Adrenal gland (tissue), 12 donors: Measurements from ENCODE around the gene KIF6. TPM values are rescaled to one million over a fixed set of nuclear protein-coding genes. Genes with fewer than 3 reads are reported as not detected.

ENCODE experiments used
- DNase-seq, 7 donors: peaks; one replicate each; pipeline ENCODE4 v3.0.0-alpha.2; 2019 to 2020
- H3K27ac ChIP-seq, 5 donors: fragments of 200-600 bp; sonication (generic) in 4 of 5; 1 replicate in 3 of 5; 2 replicates in 2 of 5; pipeline versions ENCODE4 v1.5.1 to v1.8.0; 2016 to 2020; ENCODE audit warnings: mild to moderate bottlenecking in 1 of 5
- H3K27me3 ChIP-seq: fragments of 200-600 bp; 2 replicates; pipeline ENCODE4 v1.8.0; 2021
- H3K36me3 ChIP-seq, 2 donors: fragments of 200-600 bp; replicated peaks in 1 of 2; 1 replicate in 1 of 2; 2 replicates in 1 of 2; pipeline versions ENCODE4 v1.5.1 to v1.8.0; 2018 to 2022
- H3K4me1 ChIP-seq, 2 donors: fragments of 200-600 bp; replicated peaks in 1 of 2; 1 replicate in 1 of 2; 2 replicates in 1 of 2; pipeline versions ENCODE4 v1.5.1 to v1.8.0; 2018 to 2021
- H3K4me3 ChIP-seq, 4 donors: fragments of 200-600 bp; sonication (generic) in 3 of 4; one replicate each; pipeline ENCODE4 v1.5.1; 2016 to 2018
- H3K9me3 ChIP-seq, 3 donors: fragments of 200-600 bp; sonication (generic) in 1 of 3; replicated peaks in 1 of 3; 1 replicate in 2 of 3; 2 replicates in 1 of 3; pipeline versions ENCODE4 v1.5.1 to v1.8.0; 2016 to 2021
- POLR2A ChIP-seq, 2 donors: fragments of 450-650 bp; IDR thresholded peaks; one replicate each; pipeline ENCODE4 v1.6.1; 2017; ENCODE audit warnings: antibody characterized with exemption in 2 of 2, mild to moderate bottlenecking in 2 of 2, moderate library complexity in 1 of 2
- WGBS, 4 donors: extraction: QIAGEN DNeasy Blood & Tissue Kit in 2 of 4; methylation state at CpG; one replicate each; pipeline versions ENCODE4 v1.1.5 to v1.1.7; 2013 to 2017; 5-methylcytosine and 5-hydroxymethylcytosine counted together
- intact Hi-C, 2 donors: fragments of 100-400 bp; cut with DNase I; formaldehyde crosslinking; loops; one replicate each; pipeline versions ENCODE4 v1.14.1 to v1.15.0; 2022 to 2023
- polyA plus RNA-seq, 3 donors: library from polyadenylated mRNA; stranded (reverse); fragments of 200-250 nt in 2 of 3; fragments of 350-450 nt in 1 of 3; fragmentation: Illumina TruSeq in 1 of 3; extraction: RNeasy Lipid Tissue Mini Kit (QIAGEN cat#74804) in 1 of 3; gene quantifications; one replicate each; pipeline ENCODE4 v1.2.3, GENCODE V29; 2013 to 2014
- total RNA-seq, 9 donors: library from RNA; depleted of rRNA in 4 of 9; stranded (reverse); fragments of >200 nt in 4 of 9; fragments of 120-200 nt in 1 of 9; fragmentation: NEBNext Ultra II Directional in 1 of 9; extraction: Animal tissue kit (Norgen Biotek cat#: 25700) in 1 of 9; gene quantifications; one replicate each; pipeline versions ENCODE4 v1.1.0 to v1.2.4, GENCODE V29; 2013 to 2023
- TF ChIP-seq, protein P1 (sequence below), 6 experiments: fragments of 450-650 bp in 4 of 6; fragments of 200-600 bp in 2 of 6; sonication (generic) in 1 of 6; IDR thresholded peaks; 1 replicate in 5 of 6; 2 replicates in 1 of 6; pipeline versions ENCODE4 v1.5.1 to v1.8.0; 2016 to 2021; ENCODE audit warnings: antibody characterized with exemption in 6 of 6, mild to moderate bottlenecking in 2 of 6, moderate library complexity in 1 of 6
- donor health status: healthy with polysubstance abuse.
- donor health status: Bipolar disorder and iron deficiency.
- donor health status: DM: yes; HTN: yes; CAD: no.
- donor health status: DM: no; HTN: no; CAD: no.
- donor health status: DM: no; HTN: no; CAD: no.
- donor health status: DM: yes; HTN: yes; CAD: no.

The KIF6 gene
- total and polyA plus RNA-seq, 12 donors, result 0.52 to 4.2 (median 0.73) TPM

DNA sequence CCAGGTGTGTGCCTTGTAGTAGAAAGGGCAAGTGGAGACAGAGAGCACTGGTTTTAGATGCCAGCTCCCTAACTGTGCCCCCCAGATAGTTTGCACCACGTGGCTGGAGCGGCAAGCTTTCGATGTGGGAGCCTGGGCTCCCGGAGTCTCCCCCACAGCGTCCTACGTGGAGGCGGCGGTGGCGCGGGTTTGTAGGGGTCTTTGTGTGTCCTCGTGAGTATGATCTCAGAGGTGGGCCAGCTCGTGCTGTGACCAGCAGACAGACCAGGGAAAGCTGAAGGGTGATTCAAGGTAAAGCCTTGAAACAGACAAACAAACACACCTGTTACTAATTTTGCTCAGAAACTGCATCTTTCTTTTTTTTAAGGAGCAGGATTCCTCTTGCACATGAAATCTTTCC lies 397.1 kb downstream of the KIF6 start:
- no peak overlapping the region for H3K27ac ChIP-seq
- no peaks in the 10 kb centered on the region for H3K27me3 ChIP-seq
- H3K36me3 ChIP-seq, result no peaks in the 10 kb centered on the region
- H3K9me3 ChIP-seq, result no peaks in the 10 kb centered on the region
- intact Hi-C loops, result no loop called here
- no peak overlapping the region for H3K4me3 ChIP-seq
- no peaks in the 10 kb centered on the region for H3K4me1 ChIP-seq
- DNase-seq, result no peak
- 88 to 95% (median 93%) methylated on average over 9 to 12 of the region's 12 CpGs for WGBS, 4 donors
- TF ChIP-seq, protein P1, sequence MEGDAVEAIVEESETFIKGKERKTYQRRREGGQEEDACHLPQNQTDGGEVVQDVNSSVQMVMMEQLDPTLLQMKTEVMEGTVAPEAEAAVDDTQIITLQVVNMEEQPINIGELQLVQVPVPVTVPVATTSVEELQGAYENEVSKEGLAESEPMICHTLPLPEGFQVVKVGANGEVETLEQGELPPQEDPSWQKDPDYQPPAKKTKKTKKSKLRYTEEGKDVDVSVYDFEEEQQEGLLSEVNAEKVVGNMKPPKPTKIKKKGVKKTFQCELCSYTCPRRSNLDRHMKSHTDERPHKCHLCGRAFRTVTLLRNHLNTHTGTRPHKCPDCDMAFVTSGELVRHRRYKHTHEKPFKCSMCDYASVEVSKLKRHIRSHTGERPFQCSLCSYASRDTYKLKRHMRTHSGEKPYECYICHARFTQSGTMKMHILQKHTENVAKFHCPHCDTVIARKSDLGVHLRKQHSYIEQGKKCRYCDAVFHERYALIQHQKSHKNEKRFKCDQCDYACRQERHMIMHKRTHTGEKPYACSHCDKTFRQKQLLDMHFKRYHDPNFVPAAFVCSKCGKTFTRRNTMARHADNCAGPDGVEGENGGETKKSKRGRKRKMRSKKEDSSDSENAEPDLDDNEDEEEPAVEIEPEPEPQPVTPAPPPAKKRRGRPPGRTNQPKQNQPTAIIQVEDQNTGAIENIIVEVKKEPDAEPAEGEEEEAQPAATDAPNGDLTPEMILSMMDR (IDR thresholded peaks at IDR 0.05), result no peak
- TF ChIP-seq POLR2A (IDR thresholded peaks at IDR 0.05), result no peak

DNA sequence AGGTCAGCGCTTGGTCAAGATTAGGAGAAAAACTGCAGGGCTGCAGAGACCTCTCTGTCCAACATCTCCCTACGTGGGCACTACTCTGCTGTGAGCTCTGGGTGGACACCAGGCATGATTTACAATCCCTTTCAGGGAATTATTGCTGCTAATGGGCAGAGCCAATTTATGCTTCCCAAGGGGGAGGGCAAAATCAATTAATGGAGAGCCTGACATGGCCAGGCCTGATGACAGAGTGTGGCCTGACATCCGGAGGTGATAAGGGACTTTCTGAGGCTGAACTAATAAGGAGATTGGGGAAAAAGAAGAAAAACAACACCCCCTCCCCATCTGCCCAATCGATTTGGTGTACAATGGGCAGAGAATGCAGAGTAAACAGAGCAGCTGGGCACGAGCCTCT lies 397.7 kb downstream of the KIF6 start:
- no peak for DNase-seq
- H3K27me3 ChIP-seq, result no peaks in the 10 kb centered on the region
- H3K9me3 ChIP-seq, result no peaks in the 10 kb centered on the region
- no peak overlapping the region for H3K4me3 ChIP-seq
- intact Hi-C loops, result no loop called here
- H3K36me3 ChIP-seq, result no peaks in the 10 kb centered on the region
- no peak overlapping the region for H3K27ac ChIP-seq
- TF ChIP-seq POLR2A (IDR thresholded peaks at IDR 0.05), result no peak
- TF ChIP-seq, protein P1 (IDR thresholded peaks at IDR 0.05), result no peak
- WGBS, 4 donors, result 70 to 75% (median 73%) methylated on average over 4 to 5 of the region's 5 CpGs
- no peaks in the 10 kb centered on the region for H3K4me1 ChIP-seq

DNA sequence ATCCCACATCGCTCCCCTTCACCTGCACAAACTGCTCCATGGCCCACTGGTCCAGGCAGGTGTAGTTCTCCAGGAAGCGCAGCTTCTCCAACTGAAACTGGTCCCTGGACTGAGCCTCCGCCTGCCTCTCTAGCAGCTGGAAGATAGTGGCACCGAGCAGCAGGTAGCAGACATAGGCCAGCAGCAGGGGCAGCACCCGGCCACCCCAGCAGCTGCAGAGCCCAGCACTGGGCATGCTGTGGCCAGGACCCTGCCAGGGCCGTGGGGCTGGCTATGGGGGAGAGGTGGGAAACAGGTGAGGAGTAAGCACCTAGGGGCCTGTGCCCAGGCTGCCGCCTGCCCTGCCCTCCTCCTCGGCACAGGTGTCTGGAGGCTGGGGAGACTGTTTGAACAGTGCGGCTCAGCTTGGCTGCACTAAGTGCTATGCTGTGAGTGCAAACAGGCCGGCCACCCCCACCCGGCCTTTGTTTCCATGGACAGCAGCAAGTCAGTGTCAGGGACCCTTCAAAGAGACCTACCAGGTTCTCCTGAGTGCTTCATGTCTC lies 402.8 kb downstream of the KIF6 start, which contains the start of gene KCNK16:
TSS of gene KCNK16 (minus strand) at position 397 of the 545 bp plus-strand sequence. CDS start at position 235, 162 bp downstream.
- no peaks in the 10 kb centered on the region for H3K36me3 ChIP-seq
- 80 to 97% (median 84%) methylated on average over 6 to 11 of the region's 11 CpGs for WGBS, 4 donors
- H3K4me3 ChIP-seq, result no peak within 1 kb of the TSS
- no peaks in the 10 kb centered on the region for H3K4me1 ChIP-seq
- H3K27ac ChIP-seq, result no peak within 1 kb of the TSS
- no peak for DNase-seq
- TF ChIP-seq, protein P1 (IDR thresholded peaks at IDR 0.05), result no peak
- TF ChIP-seq POLR2A (IDR thresholded peaks at IDR 0.05), result no peak
- intact Hi-C loops, result no loop called here
- no peaks in the 10 kb centered on the region for H3K9me3 ChIP-seq
- no peaks in the 10 kb centered on the region for H3K27me3 ChIP-seq

DNA sequence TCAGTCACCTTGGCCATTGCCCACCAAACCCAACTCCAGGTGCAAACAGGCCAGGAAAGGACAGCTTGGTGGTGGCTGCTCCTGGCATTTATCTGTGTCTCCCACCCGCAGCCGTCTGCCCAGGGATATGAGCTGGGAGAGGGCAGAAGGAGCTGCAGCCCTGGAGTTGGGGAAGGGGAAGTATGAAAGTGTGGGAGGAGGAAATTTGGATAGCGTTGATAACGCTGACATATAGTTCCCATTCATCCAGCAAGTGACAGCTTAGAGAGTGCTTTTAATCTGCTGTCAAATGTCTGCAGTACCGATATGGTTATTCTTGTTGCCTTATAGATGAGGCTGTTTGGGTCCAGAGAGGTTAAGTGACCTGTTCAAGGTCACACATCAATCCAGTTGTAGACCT lies 403.4 kb downstream of the KIF6 start:
- Histone ChIP-seq H3K9me3 (no peaks in the 10 kb centered on the region), H3K4me3 (no peak overlapping the region), H3K27me3 (no peaks in the 10 kb centered on the region), H3K27ac (no peak overlapping the region), H3K4me1 (no peaks in the 10 kb centered on the region), H3K36me3 (no peaks in the 10 kb centered on the region)
- DNase-seq, result no peak
- 56 to 61% (median 60%) methylated on average over 5 of the region's 5 CpGs for WGBS, 4 donors
- intact Hi-C loops, result no loop called here
- no peak for TF ChIP-seq POLR2A (IDR thresholded peaks at IDR 0.05)
- TF ChIP-seq, protein P1 (IDR thresholded peaks at IDR 0.05), result no peak
